Tibial nerve (tissue), 4 donors: ENCODE data around the gene GSE1.
A peak's percentile ranks its signal among the peaks of the same experiment; 100 is the strongest.

Source experiments
- CTCF ChIP-seq, 5 experiments: fragments of 200-600 bp in 3 of 5; fragments of 450-650 bp in 2 of 5; sonication (generic) in 3 of 5; IDR thresholded peaks; one replicate each; pipeline ENCODE4 v1.5.1; 2016 to 2019; ENCODE audit warnings: antibody characterized with exemption in 5 of 5, mild to moderate bottlenecking in 3 of 5, moderate library complexity in 2 of 5
- EP300 ChIP-seq, 2 donors: sonication (generic); formaldehyde crosslinking; IDR thresholded peaks; one replicate each; pipeline ENCODE4 v1.6.1; 2017; ENCODE audit warnings: antibody characterized with exemption in 2 of 2, mild to moderate bottlenecking in 1 of 2
- POLR2A ChIP-seq, 2 donors: fragments of 450-650 bp; IDR thresholded peaks; one replicate each; pipeline ENCODE4 v1.6.1; 2017; ENCODE audit warnings: antibody characterized with exemption in 2 of 2, mild to moderate bottlenecking in 2 of 2, moderate library complexity in 2 of 2

DNA sequence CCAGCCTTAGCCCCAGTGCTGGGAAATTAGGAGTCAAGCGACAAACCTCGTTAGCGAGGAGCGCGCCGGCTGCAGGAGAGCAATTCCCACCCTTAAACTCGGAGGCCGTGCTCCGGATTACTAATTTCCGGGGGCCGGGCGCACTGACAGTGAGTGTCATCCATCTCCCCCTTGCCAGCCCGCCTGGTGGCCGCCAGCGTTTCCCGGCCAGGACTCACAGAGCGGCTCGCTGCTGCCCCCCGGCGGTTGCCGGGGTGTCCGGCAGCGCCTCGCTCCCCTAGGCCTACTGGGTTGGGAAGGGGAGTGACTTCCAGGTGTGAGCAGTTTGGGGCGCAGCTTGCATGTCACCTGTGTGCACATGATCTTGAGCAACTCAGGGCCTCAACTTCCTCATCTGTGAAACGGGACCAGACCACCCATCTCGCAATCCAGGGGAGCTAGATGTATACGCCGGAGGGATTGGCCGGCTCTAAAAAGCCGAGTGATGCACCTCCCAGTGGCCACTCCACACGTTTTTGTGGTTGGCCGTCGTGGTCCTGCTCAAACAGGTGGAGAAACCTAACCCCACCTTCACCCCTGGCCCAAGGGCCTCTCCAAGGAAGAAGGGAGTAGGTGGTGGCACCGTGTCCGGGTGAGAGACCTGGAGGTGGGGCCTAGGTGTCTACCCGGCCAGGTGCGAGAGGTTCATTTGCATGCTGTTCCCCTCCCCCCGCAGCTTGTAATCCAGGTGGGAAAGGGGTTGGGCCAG is 2.5 kb upstream of the GSE1 start:
- TF ChIP-seq CTCF (IDR thresholded peaks at IDR 0.05): peak; percentile 98 to 99 (median 99)
- no peak for TF ChIP-seq POLR2A (IDR thresholded peaks at IDR 0.05)
- peak in 1 of 2 donors; percentile 45 for TF ChIP-seq EP300 (IDR thresholded peaks at IDR 0.05)
